H1 (cell line): ENCODE data around the gene ATM. TPM values are rescaled to one million over a fixed set of nuclear protein-coding genes. Genes with fewer than 3 reads are reported as not detected.

Experiments used
- ATF2 ChIP-seq: IDR thresholded peaks from 2 replicates; pipeline ENCODE4 v1.6.1; 2012; ENCODE audit warnings: low read length, inconsistent platforms
- PHF8 ChIP-seq: fragments of 200-600 bp; sonication (generic); conservative IDR thresholded peaks from 2 replicates; pipeline ENCODE4 v1.7.1; 2012; ENCODE audit warnings: low read depth, mild to moderate bottlenecking, inconsistent platforms, low read length, moderate library complexity
- SAP30 ChIP-seq: fragments of 300-600 bp; sonication (generic); IDR thresholded peaks from 2 replicates; pipeline ENCODE4 v1.7.1; 2012; ENCODE audit warnings: low read length, moderate library complexity, mild to moderate bottlenecking, inconsistent platforms; ENCODE audit not compliant: insufficient read depth, insufficient replicate concordance
- TAF1 ChIP-seq: IDR thresholded peaks from 2 replicates; pipeline ENCODE4 v1.6.1; 2011; ENCODE audit warnings: mild to moderate bottlenecking, low read depth, low read length
- ZNF274 ChIP-seq: IDR thresholded peaks from 2 replicates; pipeline ENCODE4 v1.7.0; 2012; ENCODE audit warnings: low read length, borderline replicate concordance; ENCODE audit errors: extremely low read depth
- polyA plus RNA-seq, 7 experiments: library from polyadenylated mRNA; depleted of rRNA in 3 of 7; stranded (reverse) in 5 of 7; unstranded in 2 of 7; fragments of >200 nt in 5 of 7; fragments of 200-250 nt in 2 of 7; gene quantifications; 1 replicate in 5 of 7; 2 replicates in 1 of 7; 4 replicates in 1 of 7; pipeline versions ENCODE4 v1.2.1 to v1.2.3, GENCODE V29; 2011 to 2013; ENCODE audit warnings: missing spikeins in 2 of 7, mixed read lengths in 2 of 7
- total RNA-seq: library from RNA; stranded (reverse); fragmentation: NEBNext Ultra II Directional; extraction: Animal tissue kit (Norgen Biotek cat#: 25700); gene quantifications from 2 replicates; pipeline ENCODE4 v1.2.1, GENCODE V29; 2021

Gene ATM
- total and polyA plus RNA-seq, 2 of the 8 experiments (the other 6 are each of a cell fraction or from before 2014, with no cell fraction given) = 14.9 to 55.4 TPM

- TF ChIP-seq ATF2 (no peak), PHF8 (no peak), TAF1 (no peak), SAP30 (no peak), ZNF274 (no peak)
- TF ChIP-seq, all 59 proteins: peak for 0
These were observed 101.7 kb downstream of the ATM start (continued) for GRCh38 chr11:108324587-108324986.
